ENCODE measurements around the gene F8A1.
"Not testable (repeated sequence)": the region's sequence is repeated elsewhere in the genome, so short reads cannot be mapped to it uniquely, and the experiment has no call there.

The F8A1 gene

DNA sequence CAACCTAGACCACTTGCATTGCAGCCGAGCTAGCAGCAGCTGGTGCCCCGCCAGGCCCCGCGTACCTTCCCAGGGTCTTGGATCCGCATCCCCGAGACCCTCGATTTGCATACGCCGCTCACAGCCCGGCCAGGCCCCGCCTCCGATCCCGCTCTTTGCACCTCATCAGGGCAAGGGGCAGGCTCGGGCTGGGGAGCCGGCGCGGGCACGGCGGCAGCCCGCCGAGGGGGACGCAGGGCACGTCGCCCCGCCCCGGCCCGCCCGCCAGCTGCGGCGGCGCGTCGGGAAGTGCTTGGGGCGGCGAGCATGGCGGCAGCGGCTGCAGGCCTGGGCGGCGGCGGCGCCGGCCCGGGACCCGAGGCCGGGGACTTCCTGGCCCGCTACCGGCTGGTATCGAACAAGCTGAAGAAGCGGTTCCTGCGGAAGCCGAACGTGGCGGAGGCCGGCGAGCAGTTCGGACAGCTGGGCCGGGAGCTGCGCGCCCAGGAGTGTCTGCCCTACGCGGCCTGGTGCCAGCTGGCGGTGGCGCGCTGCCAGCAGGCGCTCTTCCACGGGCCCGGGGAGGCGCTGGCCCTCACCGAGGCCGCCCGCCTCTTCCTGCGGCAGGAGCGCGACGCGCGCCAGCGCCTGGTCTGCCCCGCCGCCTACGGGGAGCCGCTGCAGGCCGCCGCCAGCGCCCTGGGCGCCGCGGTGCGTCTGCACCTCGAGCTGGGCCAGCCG, at the start of gene F8A1:
F8A1 (plus strand) TSS at position 287 of the 720 bp plus-strand sequence; CDS start at position 307, 20 bp downstream.
- not testable (repeated sequence) for H3K4me3 ChIP-seq (ENCODE audit: low read depth in 1 of 2, low read length in 2 of 2); H3K9ac ChIP-seq (ENCODE audit: low read length); H3K9me3 ChIP-seq (ENCODE audit: low read length); H3K27me3 ChIP-seq (ENCODE audit: control insufficient read depth in 1 of 2, insufficient read depth in 2 of 2, low read length in 2 of 2); H3K36me3 ChIP-seq (ENCODE audit: insufficient read depth, low read length); H3K4me1 ChIP-seq (ENCODE audit: insufficient read depth, low read length); H3K27ac ChIP-seq (ENCODE audit: low read depth, low read length)

DNA sequence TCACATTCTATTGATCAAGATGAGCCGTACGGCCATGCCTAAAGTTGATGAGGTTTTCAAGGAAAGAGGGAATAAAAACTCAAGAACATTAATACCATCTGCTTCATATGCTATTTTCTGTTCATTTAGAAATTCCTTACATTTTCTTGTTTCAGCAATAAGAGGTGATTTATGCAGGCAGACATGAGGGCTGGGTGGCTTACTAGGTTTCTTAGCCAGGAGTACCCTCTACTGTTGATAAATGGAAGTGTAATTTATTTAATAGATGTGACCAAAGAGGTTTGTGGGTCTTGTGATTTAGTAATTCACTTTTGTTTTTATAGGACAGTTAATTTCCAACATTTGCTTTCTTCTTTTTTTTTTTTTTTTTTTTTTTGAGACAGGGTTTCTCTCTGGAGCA, 45.3 kb upstream of the F8A1 start:
- H3K4me1 ChIP-seq (ENCODE audit: insufficient read depth, low read length), result no peaks in the 10 kb centered on the region
- no peaks in the 10 kb centered on the region for H3K27me3 ChIP-seq (ENCODE audit: control insufficient read depth in 1 of 2, insufficient read depth in 2 of 2, low read length in 2 of 2)
- H3K27ac ChIP-seq (ENCODE audit: low read depth, low read length), result no peak overlapping the region

DNA sequence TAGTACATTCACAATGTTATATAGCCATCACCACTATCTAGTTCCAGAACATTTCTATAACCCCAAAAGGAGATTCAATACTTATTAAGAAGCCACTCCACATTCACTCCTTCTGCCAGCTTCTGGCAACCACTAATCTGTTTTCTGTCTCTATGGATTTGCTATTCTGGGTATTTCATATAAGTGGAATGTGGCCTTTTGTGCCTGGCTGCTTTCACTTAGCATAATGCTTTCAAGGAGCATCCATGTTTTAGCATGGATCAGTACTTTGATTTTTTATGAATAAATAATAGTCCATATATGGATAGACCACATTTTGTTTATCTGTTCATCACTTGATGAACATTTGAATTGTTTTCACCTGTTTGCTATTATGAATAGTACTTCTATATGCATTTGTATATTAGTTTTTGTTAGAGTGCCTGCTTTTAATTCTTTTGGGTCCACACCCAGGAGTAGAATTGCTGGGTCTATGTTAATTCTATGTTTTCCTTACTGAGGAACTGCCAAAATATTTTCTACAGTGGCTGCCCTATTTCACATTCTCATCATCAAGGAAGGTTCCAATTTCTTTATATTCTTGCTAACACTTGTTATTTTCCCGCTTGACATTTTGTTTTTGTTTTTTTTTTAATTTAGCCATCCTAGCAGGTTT, 35.1 kb upstream of the F8A1 start:
- H3K27ac ChIP-seq (ENCODE audit: low read depth, low read length), result no peak overlapping the region
- H3K27me3 ChIP-seq (ENCODE audit: control insufficient read depth in 1 of 2, insufficient read depth in 2 of 2, low read length in 2 of 2), result no peaks in the 10 kb centered on the region
- no peak overlapping the region for H3K4me3 ChIP-seq (ENCODE audit: low read depth in 1 of 2, low read length in 2 of 2)
- H3K9me3 ChIP-seq (ENCODE audit: low read length), result no peaks in the 10 kb centered on the region
- no peak overlapping the region for H3K9ac ChIP-seq (ENCODE audit: low read length)
- no peaks in the 10 kb centered on the region for H3K36me3 ChIP-seq (ENCODE audit: insufficient read depth, low read length)
- no peaks in the 10 kb centered on the region for H3K4me1 ChIP-seq (ENCODE audit: insufficient read depth, low read length)

More for the DNA sequence above, 45.3 kb upstream of the F8A1 start:
- no peak overlapping the region for H3K4me3 ChIP-seq (ENCODE audit: low read depth in 1 of 2, low read length in 2 of 2)
- H3K9ac ChIP-seq (ENCODE audit: low read length), result no peak overlapping the region
- no peaks in the 10 kb centered on the region for H3K9me3 ChIP-seq (ENCODE audit: low read length)
- no peaks in the 10 kb centered on the region for H3K36me3 ChIP-seq (ENCODE audit: insufficient read depth, low read length)

DNA sequence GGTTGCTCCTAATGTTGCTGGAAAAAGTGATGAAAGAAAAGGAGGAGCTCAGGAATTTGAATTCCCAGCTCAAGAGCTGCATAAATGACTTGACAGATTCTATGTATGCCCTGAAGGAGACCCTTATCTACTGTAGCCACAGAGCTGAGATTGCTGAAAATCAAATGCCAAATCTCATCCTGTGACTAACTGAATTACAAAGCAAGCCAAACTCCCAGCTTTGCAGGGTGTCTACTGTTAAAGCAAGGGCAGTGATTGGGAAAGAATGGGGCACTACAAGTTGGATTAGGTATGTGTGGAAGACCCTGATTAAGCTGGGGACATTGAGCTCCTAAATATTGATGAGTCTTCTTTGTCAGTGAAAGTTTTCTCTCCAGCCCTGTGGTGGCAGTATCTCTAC, 30.9 kb upstream of the F8A1 start:
- H3K27me3 ChIP-seq (ENCODE audit: control insufficient read depth in 1 of 2, insufficient read depth in 2 of 2, low read length in 2 of 2), result no peaks in the 10 kb centered on the region
- no peaks in the 10 kb centered on the region for H3K36me3 ChIP-seq (ENCODE audit: insufficient read depth, low read length)
- no peaks in the 10 kb centered on the region for H3K9me3 ChIP-seq (ENCODE audit: low read length)
- H3K9ac ChIP-seq (ENCODE audit: low read length), result no peak overlapping the region
- H3K4me1 ChIP-seq (ENCODE audit: insufficient read depth, low read length), result no peaks in the 10 kb centered on the region
- no peak overlapping the region for H3K27ac ChIP-seq (ENCODE audit: low read depth, low read length)
- no peak overlapping the region for H3K4me3 ChIP-seq (ENCODE audit: low read depth in 1 of 2, low read length in 2 of 2)

DNA sequence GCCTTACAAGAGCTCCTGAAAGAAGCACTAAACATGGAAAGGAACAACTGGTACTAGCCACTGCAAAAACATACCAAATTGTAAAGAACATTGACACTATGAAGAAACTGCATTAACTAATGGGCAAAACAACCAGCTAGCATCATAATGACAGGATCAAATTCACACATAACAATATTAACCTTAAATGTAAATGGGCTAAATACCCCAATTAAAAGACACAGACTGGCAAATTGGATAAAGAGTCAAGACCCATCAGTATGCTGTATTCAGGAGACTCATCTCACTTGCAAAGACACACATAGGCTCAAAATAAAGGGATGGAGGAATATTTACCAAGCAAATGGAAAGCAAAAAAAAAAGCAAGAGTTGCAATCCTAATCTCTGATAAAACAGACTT, 17.6 kb upstream of the F8A1 start:
- not testable (repeated sequence) for H3K27ac ChIP-seq (ENCODE audit: low read depth, low read length); H3K9ac ChIP-seq (ENCODE audit: low read length); H3K4me1 ChIP-seq (ENCODE audit: insufficient read depth, low read length); H3K9me3 ChIP-seq (ENCODE audit: low read length); H3K36me3 ChIP-seq (ENCODE audit: insufficient read depth, low read length); H3K4me3 ChIP-seq (ENCODE audit: low read depth in 1 of 2, low read length in 2 of 2); H3K27me3 ChIP-seq (ENCODE audit: control insufficient read depth in 1 of 2, insufficient read depth in 2 of 2, low read length in 2 of 2)

DNA sequence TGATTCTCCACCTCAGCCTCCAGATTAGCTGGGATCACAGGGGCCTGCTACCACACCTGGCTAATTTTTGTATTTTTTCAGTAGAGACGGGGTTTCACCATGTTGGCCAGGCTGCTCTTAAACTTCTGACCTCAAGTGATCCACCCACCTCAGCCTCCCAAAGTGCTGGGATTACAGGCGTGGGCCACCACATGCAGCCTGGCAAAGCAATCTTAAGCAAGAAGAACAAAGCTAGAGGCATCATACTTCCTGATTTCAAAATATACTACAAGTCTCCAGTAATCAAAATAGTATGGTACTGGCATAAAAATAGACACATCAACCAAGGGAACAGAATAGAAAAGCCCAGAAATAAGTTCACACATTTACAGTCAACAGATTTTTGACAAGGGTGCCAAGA, 12.8 kb upstream of the F8A1 start:
- Histone ChIP-seq H3K9me3 (ENCODE audit: low read length) (no peaks in the 10 kb centered on the region), H3K4me3 (ENCODE audit: low read depth in 1 of 2, low read length in 2 of 2) (no peak overlapping the region), H3K36me3 (ENCODE audit: insufficient read depth, low read length) (no peaks in the 10 kb centered on the region), H3K27me3 (ENCODE audit: control insufficient read depth in 1 of 2, insufficient read depth in 2 of 2, low read length in 2 of 2) (no peaks in the 10 kb centered on the region), H3K9ac (ENCODE audit: low read length) (no peak overlapping the region), H3K27ac (ENCODE audit: low read depth, low read length) (no peak overlapping the region), H3K4me1 (ENCODE audit: insufficient read depth, low read length) (no peaks in the 10 kb centered on the region)

DNA sequence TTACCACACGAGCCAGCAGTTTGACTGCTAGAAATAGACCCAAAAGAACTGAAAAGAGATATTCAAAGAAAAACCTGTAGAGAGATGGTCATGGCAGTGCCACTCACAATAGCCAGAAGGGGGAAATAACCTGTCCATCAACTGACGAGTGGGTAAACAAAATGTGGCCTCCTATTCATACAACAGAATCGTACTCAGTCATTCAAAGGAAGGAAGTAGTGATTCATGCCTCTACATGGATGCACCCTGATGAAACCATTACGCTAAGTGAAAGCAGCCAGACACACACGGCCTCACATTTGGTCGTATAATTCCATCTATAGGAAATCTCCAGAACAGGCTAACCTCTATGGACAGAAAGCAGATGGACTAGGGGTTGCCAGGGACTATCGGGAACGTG, 2.1 kb upstream of the F8A1 start:
- not testable (repeated sequence) for H3K4me1 ChIP-seq (ENCODE audit: insufficient read depth, low read length); H3K27ac ChIP-seq (ENCODE audit: low read depth, low read length); H3K9ac ChIP-seq (ENCODE audit: low read length); H3K4me3 ChIP-seq (ENCODE audit: low read depth in 1 of 2, low read length in 2 of 2); H3K36me3 ChIP-seq (ENCODE audit: insufficient read depth, low read length); H3K27me3 ChIP-seq (ENCODE audit: control insufficient read depth in 1 of 2, insufficient read depth in 2 of 2, low read length in 2 of 2); H3K9me3 ChIP-seq (ENCODE audit: low read length)

DNA sequence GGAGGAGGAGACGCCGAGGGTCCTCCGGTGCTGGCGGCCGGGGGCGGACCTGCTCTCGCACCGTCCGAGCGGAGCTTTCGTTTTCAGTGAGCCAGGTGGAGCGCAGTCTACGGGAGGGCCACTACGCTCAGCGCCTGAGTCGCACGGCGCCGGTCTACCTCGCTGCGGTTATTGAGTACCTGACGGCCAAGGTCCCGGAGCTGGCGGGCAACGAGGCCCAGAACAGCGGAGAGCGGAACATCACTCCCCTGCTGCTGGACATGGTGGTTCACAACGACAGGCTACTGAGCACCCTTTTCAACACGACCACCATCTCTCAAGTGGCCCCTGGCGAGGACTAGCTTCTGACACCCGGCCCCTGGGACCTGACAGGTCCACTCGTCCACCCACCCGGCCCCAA, 1.1 kb upstream of the F8A1 start:
- H3K4me1 ChIP-seq (ENCODE audit: insufficient read depth, low read length); H3K9me3 ChIP-seq (ENCODE audit: low read length); H3K27me3 ChIP-seq (ENCODE audit: control insufficient read depth in 1 of 2, insufficient read depth in 2 of 2, low read length in 2 of 2): not testable (repeated sequence)

DNA sequence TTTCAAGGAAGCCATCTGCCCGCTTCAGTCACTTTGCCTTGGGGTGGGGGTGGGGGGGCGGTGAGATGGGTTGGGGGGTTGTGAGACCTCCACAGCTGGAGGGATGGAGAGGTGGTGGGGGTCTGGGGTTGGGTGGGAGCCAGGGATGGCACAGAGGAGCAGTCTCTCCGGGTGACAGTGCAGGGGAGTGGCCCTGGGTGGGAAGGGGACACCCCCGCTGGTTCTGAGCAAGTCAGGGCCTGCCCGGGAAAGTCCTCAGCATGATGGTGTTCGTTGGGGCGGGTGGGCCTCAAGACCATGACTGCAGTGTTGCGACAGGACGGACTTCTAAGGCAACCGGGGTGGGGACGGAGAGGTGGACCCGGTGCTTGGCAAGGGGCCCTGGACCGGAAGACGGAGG, 606 bp upstream of the F8A1 start:
- not testable (repeated sequence) for H3K4me3 ChIP-seq (ENCODE audit: low read depth in 1 of 2, low read length in 2 of 2); H3K27me3 ChIP-seq (ENCODE audit: control insufficient read depth in 1 of 2, insufficient read depth in 2 of 2, low read length in 2 of 2); H3K9me3 ChIP-seq (ENCODE audit: low read length); H3K4me1 ChIP-seq (ENCODE audit: insufficient read depth, low read length); H3K9ac ChIP-seq (ENCODE audit: low read length); H3K36me3 ChIP-seq (ENCODE audit: insufficient read depth, low read length); H3K27ac ChIP-seq (ENCODE audit: low read depth, low read length)

More for the DNA sequence above, 1.1 kb upstream of the F8A1 start:
- H3K9ac ChIP-seq (ENCODE audit: low read length); H3K27ac ChIP-seq (ENCODE audit: low read depth, low read length); H3K4me3 ChIP-seq (ENCODE audit: low read depth in 1 of 2, low read length in 2 of 2); H3K36me3 ChIP-seq (ENCODE audit: insufficient read depth, low read length): not testable (repeated sequence)

DNA sequence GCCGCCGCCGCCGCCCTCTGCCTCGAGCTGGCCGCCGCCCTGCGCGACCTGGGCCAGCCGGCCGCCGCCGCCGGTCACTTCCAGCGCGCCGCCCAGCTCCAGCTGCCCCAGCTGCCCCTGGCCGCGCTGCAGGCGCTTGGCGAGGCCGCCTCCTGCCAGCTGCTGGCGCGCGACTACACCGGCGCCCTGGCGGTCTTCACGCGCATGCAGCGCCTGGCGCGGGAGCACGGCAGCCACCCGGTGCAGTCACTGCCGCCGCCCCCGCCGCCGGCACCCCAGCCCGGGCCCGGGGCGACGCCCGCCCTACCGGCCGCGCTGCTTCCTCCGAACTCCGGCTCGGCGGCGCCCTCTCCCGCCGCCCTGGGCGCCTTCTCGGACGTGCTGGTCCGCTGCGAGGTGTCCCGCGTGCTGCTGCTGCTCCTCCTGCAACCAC, 650 bp downstream of the F8A1 start:
- H3K9ac ChIP-seq (ENCODE audit: low read length); H3K9me3 ChIP-seq (ENCODE audit: low read length); H3K27ac ChIP-seq (ENCODE audit: low read depth, low read length); H3K4me1 ChIP-seq (ENCODE audit: insufficient read depth, low read length); H3K36me3 ChIP-seq (ENCODE audit: insufficient read depth, low read length); H3K27me3 ChIP-seq (ENCODE audit: control insufficient read depth in 1 of 2, insufficient read depth in 2 of 2, low read length in 2 of 2); H3K4me3 ChIP-seq (ENCODE audit: low read depth in 1 of 2, low read length in 2 of 2): not testable (repeated sequence)

DNA sequence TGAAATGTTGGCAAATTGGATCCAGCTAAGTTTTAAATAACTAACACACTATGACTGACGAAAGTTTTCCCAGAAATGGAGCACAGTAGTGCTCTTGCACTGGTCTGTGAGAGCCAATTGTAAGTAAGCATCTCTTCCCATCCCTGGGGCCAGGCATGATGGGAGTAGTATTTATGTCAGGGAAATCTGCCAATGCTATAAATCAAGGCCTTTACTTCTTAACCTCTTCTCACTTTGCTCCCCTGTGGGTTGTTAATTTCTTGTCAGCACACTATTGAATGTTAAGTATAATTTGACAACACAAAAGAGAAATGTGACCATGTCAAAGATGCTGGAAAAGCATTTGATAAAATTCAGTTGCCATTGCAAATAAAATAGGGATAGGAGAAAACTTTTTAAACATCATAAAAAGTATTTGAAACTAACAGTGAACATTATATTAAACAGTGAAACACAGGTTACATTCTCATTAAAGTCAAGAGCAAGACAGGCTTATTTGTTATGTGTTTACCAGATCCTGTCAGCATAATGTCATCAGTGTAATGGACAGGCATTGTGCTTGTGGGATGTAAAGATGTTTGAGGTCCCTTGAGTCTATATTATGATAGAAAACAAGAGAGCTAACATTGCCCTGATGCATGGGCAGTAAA, 5.0 kb downstream of the F8A1 start:
- no peak overlapping the region for H3K27ac ChIP-seq (ENCODE audit: low read depth, low read length)
- no peaks in the 10 kb centered on the region for H3K4me1 ChIP-seq (ENCODE audit: insufficient read depth, low read length)
- no peak overlapping the region for H3K4me3 ChIP-seq (ENCODE audit: low read depth in 1 of 2, low read length in 2 of 2)
- no peaks in the 10 kb centered on the region for H3K27me3 ChIP-seq (ENCODE audit: control insufficient read depth in 1 of 2, insufficient read depth in 2 of 2, low read length in 2 of 2)
- no peaks in the 10 kb centered on the region for H3K36me3 ChIP-seq (ENCODE audit: insufficient read depth, low read length)
- H3K9me3 ChIP-seq (ENCODE audit: low read length), result no peaks in the 10 kb centered on the region
- no peak overlapping the region for H3K9ac ChIP-seq (ENCODE audit: low read length)

DNA sequence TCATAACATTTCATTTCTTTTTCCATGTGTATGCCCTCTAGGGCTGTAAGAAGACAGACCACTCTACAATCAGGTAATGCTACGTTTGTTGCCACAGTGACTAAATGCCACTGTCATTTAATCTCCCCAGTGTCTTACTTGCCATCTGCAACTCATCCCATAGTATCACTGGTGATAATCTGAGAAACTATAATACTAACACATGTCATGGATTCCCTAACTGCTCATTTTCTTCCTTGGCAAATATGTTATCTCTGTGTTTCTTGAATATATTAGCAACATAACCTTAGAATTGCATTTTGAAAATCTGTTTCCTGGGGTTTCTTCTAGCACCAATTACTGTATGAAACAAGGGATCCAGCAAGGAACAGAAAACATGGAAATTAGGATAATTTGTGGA, 6.1 kb downstream of the F8A1 start:
- Histone ChIP-seq H3K36me3 (ENCODE audit: insufficient read depth, low read length) (no peaks in the 10 kb centered on the region), H3K27ac (ENCODE audit: low read depth, low read length) (no peak overlapping the region), H3K27me3 (ENCODE audit: control insufficient read depth in 1 of 2, insufficient read depth in 2 of 2, low read length in 2 of 2) (no peaks in the 10 kb centered on the region), H3K9me3 (ENCODE audit: low read length) (no peaks in the 10 kb centered on the region), H3K4me3 (ENCODE audit: low read depth in 1 of 2, low read length in 2 of 2) (no peak overlapping the region), H3K9ac (ENCODE audit: low read length) (no peak overlapping the region), H3K4me1 (ENCODE audit: insufficient read depth, low read length) (no peaks in the 10 kb centered on the region)

All from muscle layer of colon (tissue), 2 donors.